Measurements from ENCODE around the gene CDK14. TPM values are rescaled to one million over a fixed set of nuclear protein-coding genes. Genes with fewer than 3 reads are reported as not detected.

Gene CDK14
- total RNA-seq, 1 donor = 41.0 TPM

DNA sequence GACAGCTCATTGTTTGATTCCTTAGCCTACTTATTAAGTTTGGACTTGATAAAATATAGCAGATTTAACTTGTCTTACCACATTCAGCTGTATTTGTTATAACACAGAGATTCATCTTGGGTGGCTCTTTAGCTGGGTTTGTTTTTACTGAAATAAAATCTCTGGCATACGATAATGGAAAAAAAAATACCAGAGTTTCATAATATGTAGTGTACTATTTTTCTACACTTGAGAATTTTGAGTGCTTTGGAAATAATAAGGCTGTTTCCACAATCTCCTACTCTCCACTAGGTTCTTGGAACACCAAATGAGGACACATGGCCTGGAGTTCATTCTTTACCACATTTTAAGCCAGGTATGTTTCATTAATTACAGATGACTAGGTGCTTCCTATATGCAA lies 449.5 kb downstream of the CDK14 start:
- TF ChIP-seq, protein P1, sequence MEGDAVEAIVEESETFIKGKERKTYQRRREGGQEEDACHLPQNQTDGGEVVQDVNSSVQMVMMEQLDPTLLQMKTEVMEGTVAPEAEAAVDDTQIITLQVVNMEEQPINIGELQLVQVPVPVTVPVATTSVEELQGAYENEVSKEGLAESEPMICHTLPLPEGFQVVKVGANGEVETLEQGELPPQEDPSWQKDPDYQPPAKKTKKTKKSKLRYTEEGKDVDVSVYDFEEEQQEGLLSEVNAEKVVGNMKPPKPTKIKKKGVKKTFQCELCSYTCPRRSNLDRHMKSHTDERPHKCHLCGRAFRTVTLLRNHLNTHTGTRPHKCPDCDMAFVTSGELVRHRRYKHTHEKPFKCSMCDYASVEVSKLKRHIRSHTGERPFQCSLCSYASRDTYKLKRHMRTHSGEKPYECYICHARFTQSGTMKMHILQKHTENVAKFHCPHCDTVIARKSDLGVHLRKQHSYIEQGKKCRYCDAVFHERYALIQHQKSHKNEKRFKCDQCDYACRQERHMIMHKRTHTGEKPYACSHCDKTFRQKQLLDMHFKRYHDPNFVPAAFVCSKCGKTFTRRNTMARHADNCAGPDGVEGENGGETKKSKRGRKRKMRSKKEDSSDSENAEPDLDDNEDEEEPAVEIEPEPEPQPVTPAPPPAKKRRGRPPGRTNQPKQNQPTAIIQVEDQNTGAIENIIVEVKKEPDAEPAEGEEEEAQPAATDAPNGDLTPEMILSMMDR (IDR thresholded peaks at IDR 0.05; ENCODE audit: insufficient read depth, low read depth, low read length) = no peak
- H3K4me3 ChIP-seq (ENCODE audit: low read depth, low read length) = no peak overlapping the region
- DNase-seq (ENCODE audit: low read depth) = no peak

DNA sequence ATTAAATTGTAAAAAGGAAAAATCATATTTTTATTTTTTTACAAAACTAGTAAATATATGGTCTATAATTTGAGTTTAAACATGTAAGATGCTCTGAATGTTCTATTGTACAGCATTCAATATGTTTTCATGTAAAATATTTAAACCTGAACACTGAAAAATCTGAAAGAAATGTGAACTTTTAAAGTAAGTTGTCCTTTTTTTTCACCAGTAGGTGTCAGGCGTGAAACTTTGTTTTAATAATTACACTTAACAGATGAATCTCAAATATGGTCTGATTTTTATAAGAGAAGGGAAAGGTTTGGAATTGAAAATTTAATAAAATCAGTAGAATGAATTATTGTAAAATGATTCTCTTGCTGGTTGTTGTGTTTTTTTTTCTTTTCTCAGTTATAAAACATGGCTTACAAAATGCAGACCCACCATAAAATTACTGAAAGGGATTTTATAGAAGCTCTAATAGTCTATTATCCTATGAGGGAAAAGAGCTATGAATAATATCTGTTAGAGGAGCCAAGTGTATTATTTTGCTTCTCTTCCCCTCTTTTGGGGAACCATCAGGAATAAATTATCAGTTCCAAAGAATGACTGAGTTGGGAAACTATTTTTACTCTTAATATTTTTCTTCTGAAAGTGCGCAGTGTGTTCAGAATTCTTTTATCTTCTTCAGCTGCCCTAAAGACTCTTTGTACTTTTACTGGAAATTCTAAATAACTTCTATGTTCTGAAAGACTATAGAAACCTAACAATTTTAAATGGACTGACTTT lies 450.4 kb downstream of the CDK14 start:
- peak; percentile 21 for DNase-seq (ENCODE audit: low read depth)
- TF ChIP-seq, protein P1 (IDR thresholded peaks at IDR 0.05; ENCODE audit: insufficient read depth, low read depth, low read length) = peak; percentile 30

DNA sequence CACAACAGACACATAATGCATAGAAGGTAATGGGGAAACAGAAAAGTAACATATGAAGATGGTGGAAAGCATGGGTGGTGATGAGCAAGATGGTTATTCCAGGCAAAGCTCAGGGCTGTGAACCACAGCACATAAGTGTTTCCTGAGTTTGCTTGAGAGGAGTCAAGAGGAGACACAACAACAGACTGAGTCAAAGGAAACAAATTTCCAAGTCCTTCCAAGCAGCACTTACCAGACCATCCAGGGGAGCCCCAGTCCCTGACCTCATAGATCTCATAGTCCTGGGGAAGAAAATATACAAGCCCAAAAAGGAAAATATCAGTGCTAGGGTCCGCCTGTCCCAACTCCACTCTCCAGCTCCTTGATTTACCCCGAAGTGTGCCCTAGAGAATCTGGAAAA lies 451.5 kb downstream of the CDK14 start:
- DNase-seq (ENCODE audit: low read depth) = no peak
- TF ChIP-seq, protein P1 (IDR thresholded peaks at IDR 0.05; ENCODE audit: insufficient read depth, low read depth, low read length) = no peak
- no peak overlapping the region for H3K4me3 ChIP-seq (ENCODE audit: low read depth, low read length)

More for the DNA sequence above, 450.4 kb downstream of the CDK14 start:
- H3K4me3 ChIP-seq (ENCODE audit: low read depth, low read length) = no peak overlapping the region

GRCh38 chr7:91050677-91051076 lies 454.6 kb downstream of the CDK14 start:
- TF ChIP-seq, protein P1 (IDR thresholded peaks at IDR 0.05; ENCODE audit: insufficient read depth, low read depth, low read length) = no peak
- H3K4me3 ChIP-seq (ENCODE audit: low read depth, low read length) = no peak overlapping the region
- DNase-seq (ENCODE audit: low read depth) = peak; percentile 41

GRCh38 chr7:91051966-91052365 lies 455.8 kb downstream of the CDK14 start:
- TF ChIP-seq, protein P1 (IDR thresholded peaks at IDR 0.05; ENCODE audit: insufficient read depth, low read depth, low read length) = no peak
- DNase-seq (ENCODE audit: low read depth) = no peak
- H3K4me3 ChIP-seq (ENCODE audit: low read depth, low read length) = no peak overlapping the region

GRCh38 chr7:91054374-91054773 lies 458.3 kb downstream of the CDK14 start:
- peak; percentile 67 for DNase-seq (ENCODE audit: low read depth)
- TF ChIP-seq, protein P1 (IDR thresholded peaks at IDR 0.05; ENCODE audit: insufficient read depth, low read depth, low read length) = no peak
- H3K4me3 ChIP-seq (ENCODE audit: low read depth, low read length) = no peak overlapping the region

DNA sequence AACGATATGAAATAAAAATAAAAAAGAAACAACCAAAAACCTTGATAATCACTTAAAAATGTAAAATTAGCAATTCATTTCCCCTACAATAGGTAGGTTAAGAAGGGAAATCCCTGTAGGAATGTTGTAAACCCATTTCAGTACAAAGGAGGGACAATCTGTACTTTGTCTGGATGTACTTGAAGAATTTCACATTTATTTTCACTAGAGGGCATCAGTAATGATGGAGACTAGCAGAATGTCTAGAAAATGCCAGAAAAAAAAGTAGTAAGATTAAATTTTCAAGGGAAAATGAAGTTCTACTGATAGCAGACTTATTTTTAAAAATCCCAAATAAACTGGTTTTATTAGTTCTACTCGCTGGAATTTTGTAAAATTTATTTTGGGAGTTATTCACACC lies 459.1 kb downstream of the CDK14 start:
- no peak for DNase-seq (ENCODE audit: low read depth)
- TF ChIP-seq, protein P1 (IDR thresholded peaks at IDR 0.05; ENCODE audit: insufficient read depth, low read depth, low read length) = peak; percentile 3
- H3K4me3 ChIP-seq (ENCODE audit: low read depth, low read length) = no peak overlapping the region
